Erythroblast (primary cell): Measurements from ENCODE around the gene MCM9.

ENCODE experiments used
- DNase-seq, 2 experiments: peaks; one replicate each; lab custom pipeline; 2025; lab: John Stamatoyannopoulos, UW
- GATA1 ChIP-seq: IDR thresholded peaks from 2 replicates; pipeline ENCODE4 v1.6.1; 2011; ENCODE audit warnings: low read depth, mild to moderate bottlenecking, control low read depth, low read length, moderate library complexity
- POLR2A ChIP-seq: IDR thresholded peaks from 2 replicates; pipeline ENCODE4 v1.6.1; 2011; ENCODE audit warnings: mild to moderate bottlenecking, low read length

The MCM9 gene

GRCh38 chr6:118791499-118791898, 143.5 kb downstream of the MCM9 start:
- DNase-seq = no peak
- no peak for TF ChIP-seq GATA1

- no peak for TF ChIP-seq POLR2A
- TF ChIP-seq GATA1 = no peak
- no peak for DNase-seq
Observed at GRCh38 chr6:118789954-118790353, 145.0 kb downstream of the MCM9 start.

- TF ChIP-seq GATA1 = no peak
- no peak for TF ChIP-seq POLR2A
- DNase-seq = no peak
Observed at GRCh38 chr6:118789419-118789818, 145.5 kb downstream of the MCM9 start.

- no peak for TF ChIP-seq POLR2A
- TF ChIP-seq GATA1 = no peak
- DNase-seq = no peak
Observed at GRCh38 chr6:118788702-118789101, 146.3 kb downstream of the MCM9 start.

- no peak for DNase-seq
- TF ChIP-seq POLR2A = no peak
Observed at GRCh38 chr6:118787724-118788423, 147.1 kb downstream of the MCM9 start.

- no peak for DNase-seq
- TF ChIP-seq POLR2A = no peak
- TF ChIP-seq GATA1 = no peak
Observed at GRCh38 chr6:118786596-118787453, 148.1 kb downstream of the MCM9 start.

- TF ChIP-seq POLR2A (no peak), GATA1 (no peak)
- DNase-seq = no peak
Observed at GRCh38 chr6:118785601-118786000, 149.4 kb downstream of the MCM9 start.

GRCh38 chr6:118784641-118785164, 150.3 kb downstream of the MCM9 start:
- TF ChIP-seq GATA1 (no peak), POLR2A (no peak)
- DNase-seq = no peak

- TF ChIP-seq POLR2A (no peak), GATA1 (no peak)
- DNase-seq = no peak
Observed at GRCh38 chr6:118783931-118784550, 150.9 kb downstream of the MCM9 start.

- no peak for DNase-seq
- no peak for TF ChIP-seq GATA1
- no peak for TF ChIP-seq POLR2A
Observed at GRCh38 chr6:118782651-118783050, 152.3 kb downstream of the MCM9 start.

GRCh38 chr6:118781897-118782296, 153.1 kb downstream of the MCM9 start:
- no peak for DNase-seq
- TF ChIP-seq GATA1 (no peak), POLR2A (no peak)

GRCh38 chr6:118780668-118781067, 154.3 kb downstream of the MCM9 start:
- DNase-seq = no peak
- TF ChIP-seq POLR2A (no peak), GATA1 (no peak)

GRCh38 chr6:118776607-118777549, 158.1 kb downstream of the MCM9 start:
- DNase-seq = peak; percentile 58 to 65
- no peak for TF ChIP-seq GATA1
- no peak for TF ChIP-seq POLR2A
